GM12874 (cell line): ENCODE results near the gene UBFD1.

Source experiments
- TF ChIP-seq, protein P1 (sequence below): IDR thresholded peaks from 2 replicates; pipeline ENCODE4 v1.5.1; 2011; ENCODE audit warnings: low read depth, mild to moderate bottlenecking, control low read depth, low read length, moderate library complexity; ENCODE audit not compliant: insufficient read depth

Gene UBFD1

DNA sequence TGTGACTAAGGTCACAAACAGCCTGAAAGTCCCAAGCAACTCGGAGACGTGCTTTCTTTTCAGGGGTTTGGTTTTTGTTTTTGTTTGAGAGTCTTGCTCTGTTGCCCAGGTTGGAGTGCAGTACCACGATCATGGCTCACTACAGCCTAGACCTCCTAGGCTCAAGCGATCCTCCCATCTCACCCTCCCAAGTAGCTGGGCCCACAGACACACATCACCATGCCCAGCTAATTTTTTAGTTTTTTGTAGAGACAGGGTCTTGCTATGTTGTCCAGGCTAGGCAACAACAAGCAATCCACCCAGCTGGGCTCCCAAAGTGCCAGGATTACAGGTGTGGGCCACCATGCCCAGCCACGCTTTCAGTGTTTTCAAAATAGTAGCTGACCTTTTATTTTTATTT, 27.5 kb upstream of the UBFD1 start:
- TF ChIP-seq, protein P1, sequence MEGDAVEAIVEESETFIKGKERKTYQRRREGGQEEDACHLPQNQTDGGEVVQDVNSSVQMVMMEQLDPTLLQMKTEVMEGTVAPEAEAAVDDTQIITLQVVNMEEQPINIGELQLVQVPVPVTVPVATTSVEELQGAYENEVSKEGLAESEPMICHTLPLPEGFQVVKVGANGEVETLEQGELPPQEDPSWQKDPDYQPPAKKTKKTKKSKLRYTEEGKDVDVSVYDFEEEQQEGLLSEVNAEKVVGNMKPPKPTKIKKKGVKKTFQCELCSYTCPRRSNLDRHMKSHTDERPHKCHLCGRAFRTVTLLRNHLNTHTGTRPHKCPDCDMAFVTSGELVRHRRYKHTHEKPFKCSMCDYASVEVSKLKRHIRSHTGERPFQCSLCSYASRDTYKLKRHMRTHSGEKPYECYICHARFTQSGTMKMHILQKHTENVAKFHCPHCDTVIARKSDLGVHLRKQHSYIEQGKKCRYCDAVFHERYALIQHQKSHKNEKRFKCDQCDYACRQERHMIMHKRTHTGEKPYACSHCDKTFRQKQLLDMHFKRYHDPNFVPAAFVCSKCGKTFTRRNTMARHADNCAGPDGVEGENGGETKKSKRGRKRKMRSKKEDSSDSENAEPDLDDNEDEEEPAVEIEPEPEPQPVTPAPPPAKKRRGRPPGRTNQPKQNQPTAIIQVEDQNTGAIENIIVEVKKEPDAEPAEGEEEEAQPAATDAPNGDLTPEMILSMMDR = no peak

GRCh38 chr16:23532448-23532847, 25.1 kb upstream of the UBFD1 start:
- TF ChIP-seq, protein P1 = no peak

GRCh38 chr16:23534868-23535860, 22.4 kb upstream of the UBFD1 start:
- TF ChIP-seq, protein P1 = no peak

- TF ChIP-seq, protein P1 = no peak
Observed at GRCh38 chr16:23535901-23536300, 21.6 kb upstream of the UBFD1 start.

DNA sequence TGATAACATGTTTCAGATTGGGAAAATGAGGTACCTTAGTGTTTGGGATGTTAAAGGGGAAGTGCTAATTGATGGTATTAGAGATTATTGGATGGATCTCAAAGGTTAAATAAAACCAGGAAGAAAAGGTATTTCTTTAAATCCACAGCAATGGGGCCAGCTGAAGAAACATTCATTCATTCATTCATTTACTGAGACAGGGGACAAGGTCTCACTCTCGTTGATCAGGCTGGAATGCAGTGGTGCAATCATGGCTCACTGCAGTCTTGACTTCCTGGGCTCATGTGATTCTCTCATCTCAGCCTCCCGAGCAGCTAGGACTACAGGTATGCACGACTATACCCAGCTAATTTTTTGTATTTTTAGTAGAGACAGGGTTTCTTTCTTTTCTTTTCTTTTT, 20.1 kb upstream of the UBFD1 start:
- TF ChIP-seq, protein P1 = no peak

- TF ChIP-seq, protein P1 = no peak
Observed at GRCh38 chr16:23538919-23539278, 18.6 kb upstream of the UBFD1 start.

- TF ChIP-seq, protein P1 = no peak
Observed at GRCh38 chr16:23539984-23540816, 17.3 kb upstream of the UBFD1 start.
